CD4-positive, alpha-beta T cell treated with Interleukin-6 at 100 ng/mL for 8 hours (primary cell): ENCODE data around the gene CCBE1.

ENCODE experiments used
- DNase-seq: peaks from one replicate; pipeline ENCODE4 v3.0.0-alpha.2; 2020; ENCODE audit warnings: mixed read lengths, low spot score

The CCBE1 gene

GRCh38 chr18:59388817-59389216, 308.4 kb downstream of the CCBE1 start:
- no peak for DNase-seq

GRCh38 chr18:59387687-59388565, 309.3 kb downstream of the CCBE1 start:
- no peak for DNase-seq

GRCh38 chr18:59386909-59387686, 310.1 kb downstream of the CCBE1 start:
- DNase-seq, result no peak

- DNase-seq, result no peak
Measured at GRCh38 chr18:59385191-59385590, 312.0 kb downstream of the CCBE1 start.

DNA sequence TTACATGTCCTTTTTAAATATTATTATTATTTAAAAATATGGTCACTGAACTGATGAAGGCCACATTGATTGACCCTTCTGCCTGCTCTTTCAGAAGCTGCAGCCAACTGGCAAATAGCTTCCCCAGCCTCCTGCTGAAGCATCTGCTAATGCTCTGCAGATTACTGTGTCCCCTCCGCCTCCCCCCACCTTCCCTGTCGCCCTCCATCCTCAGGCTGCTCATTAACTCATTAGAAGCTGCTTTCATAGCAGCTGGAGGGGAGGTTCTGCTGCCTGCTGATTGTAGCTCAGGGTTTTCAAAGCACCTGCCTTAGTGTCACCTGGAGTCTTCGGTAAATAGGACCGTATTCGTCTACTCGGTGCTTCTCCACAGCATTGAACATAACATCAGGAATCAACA, 313.4 kb downstream of the CCBE1 start:
- no peak for DNase-seq

- no peak for DNase-seq
Measured at GRCh38 chr18:59382383-59382782, 314.8 kb downstream of the CCBE1 start.

GRCh38 chr18:59381949-59382348, 315.3 kb downstream of the CCBE1 start:
- no peak for DNase-seq
